Measurements from ENCODE around the gene NDP. TPM values are rescaled to one million over a fixed set of nuclear protein-coding genes. Genes with fewer than 3 reads are reported as not detected.

The NDP gene
- total RNA-seq, 1 experiment from 2014 or later, result not detected

- RAD21 ChIA-PET (ENCODE audit: low non-redundant PET in 1 of 2, low total read pairs in 2 of 2, uncharacterized antibody in 2 of 2, unreplicated experiment in 2 of 2), result no interaction called here
- no peak for TF ChIP-seq ZNF274 (IDR thresholded peaks at IDR 0.05; ENCODE audit: low read depth, low read length)
- TF ChIP-seq POLR2AphosphoS5 (IDR thresholded peaks at IDR 0.05; ENCODE audit: low read depth, low read length), result no peak
- no peak for TF ChIP-seq SP1 (IDR thresholded peaks at IDR 0.05; ENCODE audit: low read depth)
- TF ChIP-seq SRF (IDR thresholded peaks at IDR 0.05; ENCODE audit: low read depth), result no peak
- TF ChIP-seq CEBPB (IDR thresholded peaks at IDR 0.05; ENCODE audit: low read depth), result no peak
- TF ChIP-seq EGR1 (IDR thresholded peaks at IDR 0.05; ENCODE audit: low read depth), result 0 out of 2 replicates have a peak, but pooled peaks have one; percentile 21
- TF ChIP-seq JUND (IDR thresholded peaks at IDR 0.05), result no peak
Observed at GRCh38 chrX:44003975-44004374, 30.8 kb upstream of the NDP start.

DNA sequence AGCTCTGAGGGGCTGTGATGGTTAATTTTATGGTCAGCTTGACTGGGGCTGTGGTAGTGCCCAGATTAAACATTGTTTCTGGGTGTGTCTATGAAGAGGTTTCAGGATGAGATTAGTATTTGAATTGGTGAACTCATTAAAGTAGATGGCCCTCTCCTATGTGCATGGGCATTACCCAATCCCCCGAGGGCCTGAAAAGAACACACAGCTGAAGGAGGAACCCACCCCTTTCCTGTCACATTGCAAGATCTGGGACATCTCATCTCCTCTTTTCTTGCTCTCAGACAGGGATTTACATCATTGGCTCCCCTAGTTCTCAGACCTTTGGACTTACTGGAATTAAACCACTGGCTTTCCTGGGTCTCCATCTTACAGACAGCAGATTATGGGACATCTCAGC lies 29.4 kb upstream of the NDP start:
- TF ChIP-seq EZH2 (IDR thresholded peaks at IDR 0.05) (no peak), FOSL1 (IDR thresholded peaks at IDR 0.05; ENCODE audit: low read depth) (no peak)
- BruUV-seq (replicated peaks), result no TSS peak
- no peak for ATAC-seq
- peaks cover 0 to 4% of the 10 kb centered on the region in 2 experiments; a peak in 1 of 4 replicates for H3K4me1 ChIP-seq (ENCODE audit: control insufficient read depth in 1 of 2, insufficient read depth in 2 of 2, low read length in 2 of 2)
- ChIA-PET RAD21 (ENCODE audit: low non-redundant PET in 1 of 2, low total read pairs in 2 of 2, uncharacterized antibody in 2 of 2, unreplicated experiment in 2 of 2) (no interaction called here), POLR2A (no interaction called here), CTCF (no interaction called here)
- no peak overlapping the region for H2AFZ ChIP-seq (ENCODE audit: low read depth, low read length, poor library complexity, severe bottlenecking)
- H3K4me2 ChIP-seq (ENCODE audit: low read length), result no peak overlapping the region
- no peak overlapping the region for H3K27ac ChIP-seq (ENCODE audit: low read depth, low read length)
- H3K79me2 ChIP-seq (ENCODE audit: insufficient read depth, low read length), result no peaks in the 10 kb centered on the region
- no peaks in the 10 kb centered on the region for H3K36me3 ChIP-seq (ENCODE audit: control insufficient read depth in 1 of 2, insufficient read depth in 2 of 2, low read length in 2 of 2)
- H3K4me3 ChIP-seq (replicated peaks in 1 of 2; ENCODE audit: low read depth in 1 of 2, low read length in 2 of 2), result no peak overlapping the region
- H3K9me3 ChIP-seq (ENCODE audit: control insufficient read depth in 1 of 2, insufficient read depth in 1 of 2, low read depth in 1 of 2, low read length in 2 of 2), result no peaks in the 10 kb centered on the region
- intact Hi-C loops (cut with micrococcal nuclease), result no loop called here
- H3K9ac ChIP-seq (ENCODE audit: low read length), result no peak overlapping the region
- H3K9me2 ChIP-seq (ENCODE audit: insufficient read depth), result no peaks in the 10 kb centered on the region
- H3K27me3 ChIP-seq (ENCODE audit: insufficient read depth, low read length), result no peaks in the 10 kb centered on the region
- no peaks in the 10 kb centered on the region for H4K20me1 ChIP-seq (ENCODE audit: insufficient read depth)
- no peak for DNase-seq (ENCODE audit: low read depth, low spot score)

More at GRCh38 chrX:44003975-44004374, 30.8 kb upstream of the NDP start:
- intact Hi-C loops (cut with micrococcal nuclease), result no loop called here
- Histone ChIP-seq H3K4me1 (ENCODE audit: control insufficient read depth in 1 of 2, insufficient read depth in 2 of 2, low read length in 2 of 2) (peaks cover 0 to 4% of the 10 kb centered on the region in 2 experiments; a peak in 1 of 4 replicates), H3K9ac (ENCODE audit: low read length) (no peak overlapping the region), H3K4me2 (ENCODE audit: low read length) (no peak overlapping the region), H3K9me2 (ENCODE audit: insufficient read depth) (no peaks in the 10 kb centered on the region), H3K27me3 (ENCODE audit: insufficient read depth, low read length) (no peaks in the 10 kb centered on the region), H3K9me3 (ENCODE audit: control insufficient read depth in 1 of 2, insufficient read depth in 1 of 2, low read depth in 1 of 2, low read length in 2 of 2) (no peaks in the 10 kb centered on the region), H3K79me2 (ENCODE audit: insufficient read depth, low read length) (no peaks in the 10 kb centered on the region), H3K4me3 (replicated peaks in 1 of 2; ENCODE audit: low read depth in 1 of 2, low read length in 2 of 2) (no peak overlapping the region), H4K20me1 (ENCODE audit: insufficient read depth) (no peaks in the 10 kb centered on the region), H2AFZ (ENCODE audit: low read depth, low read length, poor library complexity, severe bottlenecking) (no peak overlapping the region), H3K27ac (ENCODE audit: low read depth, low read length) (no peak overlapping the region), H3K36me3 (ENCODE audit: control insufficient read depth in 1 of 2, insufficient read depth in 2 of 2, low read length in 2 of 2) (no peaks in the 10 kb centered on the region)
- ChIA-PET CTCF (no interaction called here), POLR2A (no interaction called here)
- BruUV-seq (replicated peaks), result no TSS peak
- ATAC-seq (no peak), DNase-seq (ENCODE audit: low read depth, low spot score) (no peak)

Measured in HCT116 (cell line).